Inferior parietal cortex (tissue), 1 donor: ENCODE measurements around the gene PTPRO.

ENCODE experiments used
- DNase-seq: peaks from one replicate; pipeline ENCODE4 v3.0.0-alpha.2; 2016; ENCODE audit errors: extremely low spot score

The PTPRO gene

GRCh38 chr12:15350643-15351042 is 28.3 kb downstream of the PTPRO start:
- no peak for DNase-seq

- no peak for DNase-seq
Measured at GRCh38 chr12:15355766-15356165, 33.5 kb downstream of the PTPRO start.

GRCh38 chr12:15356951-15357364 is 34.6 kb downstream of the PTPRO start:
- no peak for DNase-seq

GRCh38 chr12:15364221-15365160 is 42.2 kb downstream of the PTPRO start:
- DNase-seq, result no peak

- DNase-seq, result no peak
Measured at GRCh38 chr12:15368812-15369211, 46.5 kb downstream of the PTPRO start.

GRCh38 chr12:15372352-15372751 is 50.0 kb downstream of the PTPRO start:
- no peak for DNase-seq

- no peak for DNase-seq
Measured at GRCh38 chr12:15387772-15388171, 65.5 kb downstream of the PTPRO start.

- DNase-seq, result no peak
Measured at GRCh38 chr12:15389561-15389960, 67.3 kb downstream of the PTPRO start.

- DNase-seq, result no peak
Measured at GRCh38 chr12:15393037-15393436, 70.7 kb downstream of the PTPRO start.

GRCh38 chr12:15393995-15394394 is 71.7 kb downstream of the PTPRO start:
- DNase-seq, result no peak

GRCh38 chr12:15404485-15404884 is 82.2 kb downstream of the PTPRO start:
- no peak for DNase-seq

- DNase-seq, result no peak
Measured at GRCh38 chr12:15405606-15406005, 83.3 kb downstream of the PTPRO start.

GRCh38 chr12:15407025-15407424 is 84.7 kb downstream of the PTPRO start:
- no peak for DNase-seq

- DNase-seq, result no peak
Measured at GRCh38 chr12:15411842-15412241, 89.5 kb downstream of the PTPRO start.

- DNase-seq, result no peak
Measured at GRCh38 chr12:15417691-15418090, 95.4 kb downstream of the PTPRO start.

GRCh38 chr12:15423629-15424028 is 101.3 kb downstream of the PTPRO start:
- DNase-seq, result no peak

GRCh38 chr12:15427913-15428312 is 105.6 kb downstream of the PTPRO start:
- no peak for DNase-seq

GRCh38 chr12:15428632-15429031 is 106.3 kb downstream of the PTPRO start:
- no peak for DNase-seq

- DNase-seq, result no peak
Measured at GRCh38 chr12:15429262-15429661, 107.0 kb downstream of the PTPRO start.

GRCh38 chr12:15435597-15435996 is 113.3 kb downstream of the PTPRO start:
- no peak for DNase-seq

- DNase-seq, result no peak
Measured at GRCh38 chr12:15439459-15439858, 117.2 kb downstream of the PTPRO start.

- no peak for DNase-seq
Measured at GRCh38 chr12:15443050-15443449, 120.7 kb downstream of the PTPRO start.

- no peak for DNase-seq
Measured at GRCh38 chr12:15443611-15444010, 121.3 kb downstream of the PTPRO start.

GRCh38 chr12:15444523-15444922 is 122.2 kb downstream of the PTPRO start:
- no peak for DNase-seq
